GM23338 (cell line): ENCODE measurements around the gene KCNMB2. TPM values are rescaled to one million over a fixed set of nuclear protein-coding genes. Genes with fewer than 3 reads are reported as not detected.

Experiments
- ATAC-seq: fragments of 200-7000 bp; cut with Tn5 transposase; 3 replicates; pipeline ENCODE4 v1.9.1; 2020
- DNase-seq: peaks from one replicate; pipeline ENCODE4 v3.0.0-alpha.2; 2015; ENCODE audit warnings: low spot score
- H2AFZ ChIP-seq: fragments of 200-600 bp; sonication (generic); 2 replicates; pipeline ENCODE4 v1.8.0; 2016; ENCODE audit warnings: antibody characterized with exemption, mild to moderate bottlenecking, moderate library complexity
- H3F3A ChIP-seq: fragments of 200-600 bp; sonication (generic); replicated peaks from 2 replicates; pipeline ENCODE4 v1.8.0; 2017; ENCODE audit warnings: antibody characterized with exemption, mixed run types, low read depth
- H3K27ac ChIP-seq: fragments of 200-600 bp; sonication (generic); 2 replicates; pipeline ENCODE4 v1.6.1; 2016; ENCODE audit warnings: low read depth
- H3K27me3 ChIP-seq: fragments of 200-600 bp; sonication (generic); 2 replicates; pipeline ENCODE4 v1.8.0; 2016; ENCODE audit warnings: mild to moderate bottlenecking, mixed run types, moderate library complexity; ENCODE audit not compliant: insufficient read depth
- H3K36me3 ChIP-seq: fragments of 200-600 bp; sonication (generic); 2 replicates; pipeline ENCODE4 v1.8.0; 2016; ENCODE audit warnings: mild to moderate bottlenecking; ENCODE audit not compliant: insufficient read depth
- H3K4me1 ChIP-seq: fragments of 200-600 bp; sonication (generic); 2 replicates; pipeline ENCODE4 v1.8.0; 2016; ENCODE audit warnings: mild to moderate bottlenecking, moderate library complexity; ENCODE audit not compliant: insufficient read depth
- H3K4me2 ChIP-seq: fragments of 200-600 bp; sonication (generic); 2 replicates; pipeline ENCODE4 v1.7.1; 2017; ENCODE audit warnings: mixed run types
- H3K4me3 ChIP-seq: fragments of 200-600 bp; sonication (generic); 2 replicates; pipeline ENCODE4 v1.6.1; 2016; ENCODE audit warnings: mixed run types
- H3K79me2 ChIP-seq: fragments of 200-600 bp; sonication (generic); replicated peaks from 2 replicates; pipeline ENCODE4 v1.8.0; 2017; ENCODE audit warnings: mild to moderate bottlenecking; ENCODE audit not compliant: insufficient read depth
- H3K9me2 ChIP-seq: fragments of 200-600 bp; sonication (generic); 2 replicates; pipeline ENCODE4 v1.8.0; 2017; ENCODE audit not compliant: insufficient read depth
- H4K20me1 ChIP-seq: fragments of 200-600 bp; sonication (generic); replicated peaks from 2 replicates; pipeline ENCODE4 v1.8.0; 2017; ENCODE audit warnings: mild to moderate bottlenecking; ENCODE audit not compliant: insufficient read depth
- H3K27ac Mint-ChIP-seq: 2 replicates; pipeline ENCODE4 v1.8.0; 2020; ENCODE audit warnings: inconsistent platforms, mild to moderate bottlenecking, moderate library complexity, mixed read lengths
- H3K27me3 Mint-ChIP-seq: 3 replicates; pipeline ENCODE4 v1.8.0; 2022; ENCODE audit warnings: low read depth, mild to moderate bottlenecking, moderate library complexity, mixed read lengths, inconsistent platforms; ENCODE audit not compliant: insufficient read depth, poor library complexity
- H3K36me3 Mint-ChIP-seq: 3 replicates; pipeline ENCODE4 v1.8.0; 2021; ENCODE audit warnings: low read depth, mild to moderate bottlenecking, inconsistent platforms, moderate library complexity, mixed read lengths
- H3K4me1 Mint-ChIP-seq: 3 replicates; pipeline ENCODE4 v1.8.0; 2020; ENCODE audit warnings: mild to moderate bottlenecking, inconsistent platforms, mixed read lengths
- H3K4me3 Mint-ChIP-seq: 3 replicates; pipeline ENCODE4 v1.8.0; 2021; ENCODE audit warnings: moderate library complexity, mild to moderate bottlenecking, inconsistent platforms, mixed read lengths
- H3K9me3 Mint-ChIP-seq: 3 replicates; pipeline ENCODE4 v1.8.0; 2020; ENCODE audit warnings: moderate library complexity, mild to moderate bottlenecking, inconsistent platforms, mixed read lengths
- EZH2 ChIP-seq: fragments of 200-600 bp; sonication (generic); IDR thresholded peaks from one replicate; pipeline ENCODE4 v1.8.0; 2017; ENCODE audit warnings: antibody characterized with exemption, mild to moderate bottlenecking, low read depth; ENCODE audit not compliant: unreplicated experiment
- JUNB ChIP-seq: IDR thresholded peaks from one replicate; pipeline ENCODE4 v1.6.1; 2016; ENCODE audit warnings: antibody characterized with exemption; ENCODE audit not compliant: unreplicated experiment
- ZNF462 ChIP-seq: fragments of 250-450 bp; sonication (Bioruptor Pico); IDR thresholded peaks from 2 replicates; pipeline ENCODE4 v1.5.0; 2020; ENCODE audit warnings: mild to moderate bottlenecking, moderate library complexity
- polyA plus RNA-seq: library from polyadenylated mRNA; unstranded; fragments of >200 nt; fragmentation: Nextera tagmentation; extraction: Ambion mirVana; gene quantifications from 2 replicates; pipeline ENCODE4 v1.2.1, GENCODE V29; 2016
- total RNA-seq: library from RNA; depleted of rRNA; stranded (reverse); fragments of >200 nt; shearing (Covaris generic); gene quantifications from 2 replicates; pipeline ENCODE4 v1.2.3, GENCODE V29; 2014
- TF ChIP-seq, protein P1 (sequence below): IDR thresholded peaks from one replicate; pipeline ENCODE4 v1.6.1; 2018; ENCODE audit warnings: antibody characterized with exemption; ENCODE audit not compliant: unreplicated experiment

Gene KCNMB2
- total and polyA plus RNA-seq, 2 experiments from 2014 or later, result 0.53 TPM; not detected in 1

- TF ChIP-seq ZNF462 (CRISPR knock-in tag) (no peak), JUNB (no peak)
- TF ChIP-seq, protein P1, sequence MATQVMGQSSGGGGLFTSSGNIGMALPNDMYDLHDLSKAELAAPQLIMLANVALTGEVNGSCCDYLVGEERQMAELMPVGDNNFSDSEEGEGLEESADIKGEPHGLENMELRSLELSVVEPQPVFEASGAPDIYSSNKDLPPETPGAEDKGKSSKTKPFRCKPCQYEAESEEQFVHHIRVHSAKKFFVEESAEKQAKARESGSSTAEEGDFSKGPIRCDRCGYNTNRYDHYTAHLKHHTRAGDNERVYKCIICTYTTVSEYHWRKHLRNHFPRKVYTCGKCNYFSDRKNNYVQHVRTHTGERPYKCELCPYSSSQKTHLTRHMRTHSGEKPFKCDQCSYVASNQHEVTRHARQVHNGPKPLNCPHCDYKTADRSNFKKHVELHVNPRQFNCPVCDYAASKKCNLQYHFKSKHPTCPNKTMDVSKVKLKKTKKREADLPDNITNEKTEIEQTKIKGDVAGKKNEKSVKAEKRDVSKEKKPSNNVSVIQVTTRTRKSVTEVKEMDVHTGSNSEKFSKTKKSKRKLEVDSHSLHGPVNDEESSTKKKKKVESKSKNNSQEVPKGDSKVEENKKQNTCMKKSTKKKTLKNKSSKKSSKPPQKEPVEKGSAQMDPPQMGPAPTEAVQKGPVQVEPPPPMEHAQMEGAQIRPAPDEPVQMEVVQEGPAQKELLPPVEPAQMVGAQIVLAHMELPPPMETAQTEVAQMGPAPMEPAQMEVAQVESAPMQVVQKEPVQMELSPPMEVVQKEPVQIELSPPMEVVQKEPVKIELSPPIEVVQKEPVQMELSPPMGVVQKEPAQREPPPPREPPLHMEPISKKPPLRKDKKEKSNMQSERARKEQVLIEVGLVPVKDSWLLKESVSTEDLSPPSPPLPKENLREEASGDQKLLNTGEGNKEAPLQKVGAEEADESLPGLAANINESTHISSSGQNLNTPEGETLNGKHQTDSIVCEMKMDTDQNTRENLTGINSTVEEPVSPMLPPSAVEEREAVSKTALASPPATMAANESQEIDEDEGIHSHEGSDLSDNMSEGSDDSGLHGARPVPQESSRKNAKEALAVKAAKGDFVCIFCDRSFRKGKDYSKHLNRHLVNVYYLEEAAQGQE, result no peak
Observed at GRCh38 chr3:178519701-178520100, 16.5 kb upstream of the KCNMB2 start (continued).

- no peaks in the 10 kb centered on the region for H3K79me2 ChIP-seq
- Mint-ChIP-seq H3K27ac (no peak overlapping the region), H3K27me3 (no peaks in the 10 kb centered on the region), H3K4me1 (peaks cover 6% of the 10 kb centered on the region; the same call in 2 of the 3 replicates), H3K9me3 (no peaks in the 10 kb centered on the region), H3K36me3 (no peaks in the 10 kb centered on the region), H3K4me3 (no peak overlapping the region)
- peaks cover 5% of the 10 kb centered on the region; the same call in 1 of the 2 replicates for H3K4me1 ChIP-seq
- no peak overlapping the region for H3K27ac ChIP-seq
- no peak for DNase-seq
- H3K9me2 ChIP-seq, result no peaks in the 10 kb centered on the region
- H3K4me2 ChIP-seq, result no peak overlapping the region
- H3K27me3 ChIP-seq, result no peaks in the 10 kb centered on the region
- no peaks in the 10 kb centered on the region for H4K20me1 ChIP-seq
- H3K36me3 ChIP-seq, result no peaks in the 10 kb centered on the region
- H3K4me3 ChIP-seq, result no peak overlapping the region
- no peaks in the 10 kb centered on the region for H3F3A ChIP-seq
- H2AFZ ChIP-seq, result no peak overlapping the region
- no peak for ATAC-seq
- TF ChIP-seq JUNB (no peak), EZH2 (no peak)
- TF ChIP-seq, protein P1, result no peak
Observed at GRCh38 chr3:178520451-178520850, 15.8 kb upstream of the KCNMB2 start.
